ENCODE data around the gene ALDH7A1. TPM values are rescaled to one million over a fixed set of nuclear protein-coding genes. Genes with fewer than 3 reads are reported as not detected.

ALDH7A1 gene
- polyA plus RNA-seq, 1 experiment, result 81.2 TPM

GRCh38 chr5:126511961-126512360, 83.1 kb downstream of the ALDH7A1 start:
- Histone ChIP-seq H3K27me3 (ENCODE audit: control insufficient read depth, insufficient read depth, low read length) (no peaks in the 10 kb centered on the region), H3K36me3 (ENCODE audit: control insufficient read depth, insufficient read depth, low read length) (no peaks in the 10 kb centered on the region), H3K4me3 (ENCODE audit: low read depth, low read length) (no peak overlapping the region)
- CTCF ChIA-PET, result interaction anchor here (2.1 kb wide), 1 partner anchor 12 kb away, joined by 9 read pairs; no protein-coding TSS in a partner anchor
- DNase-seq (ENCODE audit: low read depth), result no peak
- TF ChIP-seq CTCF (IDR thresholded peaks at IDR 0.05; ENCODE audit: insufficient read depth, low read depth, low read length), result no peak
- POLR2A ChIA-PET, result no interaction called here

GRCh38 chr5:126509339-126509738, 85.7 kb downstream of the ALDH7A1 start:
- no peak for TF ChIP-seq CTCF (IDR thresholded peaks at IDR 0.05; ENCODE audit: insufficient read depth, low read depth, low read length)
- H3K36me3 ChIP-seq (ENCODE audit: control insufficient read depth, insufficient read depth, low read length), result no peaks in the 10 kb centered on the region
- no peak for DNase-seq (ENCODE audit: low read depth)
- no peak overlapping the region for H3K4me3 ChIP-seq (ENCODE audit: low read depth, low read length)
- CTCF ChIA-PET, result interaction anchor here (1.9 kb wide), 1 partner anchor 9 kb away, joined by 8 read pairs; no protein-coding TSS in a partner anchor
- POLR2A ChIA-PET, result no interaction called here
- H3K27me3 ChIP-seq (ENCODE audit: control insufficient read depth, insufficient read depth, low read length), result no peaks in the 10 kb centered on the region

- CTCF ChIA-PET, result interaction anchor here (1.9 kb wide), 1 partner anchor 9 kb away, joined by 8 read pairs; no protein-coding TSS in a partner anchor
- Histone ChIP-seq H3K36me3 (ENCODE audit: control insufficient read depth, insufficient read depth, low read length) (no peaks in the 10 kb centered on the region), H3K27me3 (ENCODE audit: control insufficient read depth, insufficient read depth, low read length) (no peaks in the 10 kb centered on the region), H3K4me3 (ENCODE audit: low read depth, low read length) (no peak overlapping the region)
- TF ChIP-seq CTCF (IDR thresholded peaks at IDR 0.05; ENCODE audit: insufficient read depth, low read depth, low read length), result no peak
- DNase-seq (ENCODE audit: low read depth), result no peak
- POLR2A ChIA-PET, result interaction anchor here (0.5 kb wide), 1 partner anchor 10 kb away, joined by 4 read pairs; no protein-coding TSS in a partner anchor
These were observed 86.1 kb downstream of the ALDH7A1 start for GRCh38 chr5:126508962-126509279.

GRCh38 chr5:126508251-126508961, 86.6 kb downstream of the ALDH7A1 start:
- Histone ChIP-seq H3K36me3 (ENCODE audit: control insufficient read depth, insufficient read depth, low read length) (no peaks in the 10 kb centered on the region), H3K4me3 (ENCODE audit: low read depth, low read length) (no peak overlapping the region), H3K27me3 (ENCODE audit: control insufficient read depth, insufficient read depth, low read length) (no peaks in the 10 kb centered on the region)
- POLR2A ChIA-PET, result interaction anchor here (0.5 kb wide), 1 partner anchor 11 kb away, joined by 4 read pairs; no protein-coding TSS in a partner anchor
- no peak for TF ChIP-seq CTCF (IDR thresholded peaks at IDR 0.05; ENCODE audit: insufficient read depth, low read depth, low read length)
- no peak for DNase-seq (ENCODE audit: low read depth)
- CTCF ChIA-PET, result interaction anchor here (0.6 to 1.9 kb wide), 2 partner anchors 8 to 486 kb away, joined by 4 to 8 read pairs; no protein-coding TSS in a partner anchor

GRCh38 chr5:126506079-126506478, 88.9 kb downstream of the ALDH7A1 start:
- DNase-seq (ENCODE audit: low read depth), result no peak
- CTCF ChIA-PET, result no interaction called here
- no peak for TF ChIP-seq CTCF (IDR thresholded peaks at IDR 0.05; ENCODE audit: insufficient read depth, low read depth, low read length)
- POLR2A ChIA-PET, result no interaction called here
- no peaks in the 10 kb centered on the region for H3K27me3 ChIP-seq (ENCODE audit: control insufficient read depth, insufficient read depth, low read length)
- no peak overlapping the region for H3K4me3 ChIP-seq (ENCODE audit: low read depth, low read length)
- 0 out of 2 replicates have a peak, but pooled peaks cover 2% of the 10 kb centered on the region for H3K36me3 ChIP-seq (ENCODE audit: control insufficient read depth, insufficient read depth, low read length)
